Astrocyte of the spinal cord (primary cell): ENCODE results near the gene PTAR1.
"Not testable (repeated sequence)": the region's sequence is repeated elsewhere in the genome, so short reads cannot be mapped to it uniquely, and the experiment has no call there.

Experiments used
- DNase-seq: peaks from one replicate; pipeline ENCODE4 v3.0.0; 2011; ENCODE audit warnings: low read depth, low spot score
- H3K4me3 ChIP-seq: 2 replicates; pipeline ENCODE4 v1.5.1; 2011; ENCODE audit warnings: low read depth, mild to moderate bottlenecking, low read length, moderate library complexity
- CTCF ChIP-seq: IDR thresholded peaks from 2 replicates; pipeline ENCODE4 v1.5.1; 2012; ENCODE audit warnings: low read depth, mild to moderate bottlenecking, low read length, inconsistent platforms
- in situ Hi-C: cut with HindIII; loops from 2 replicates; pipeline ENCODE4 v1.10.0; 2017; ENCODE audit warnings: low sequenced_read_pairs

Gene PTAR1

GRCh38 chr9:69759421-69760277 lies at the start of gene PTAR1:
Gene PTAR1 (minus strand): TSS chr9:69760011. CDS start chr9:69759938, 73 bp downstream.
- peak; percentile 90 for DNase-seq
- H3K4me3 ChIP-seq: peak within 1 kb of the TSS; percentile 79
- TF ChIP-seq CTCF: no peak
- in situ Hi-C loops: no loop called here

- H3K4me3 ChIP-seq: no peak overlapping the region
- peak; percentile 36 for TF ChIP-seq CTCF
- DNase-seq: peak; percentile 25
- in situ Hi-C loops: no loop called here
Observed at GRCh38 chr9:69809304-69809863, 49.6 kb upstream of the PTAR1 start.

GRCh38 chr9:69806627-69807026 lies 46.8 kb upstream of the PTAR1 start:
- in situ Hi-C loops: no loop called here
- DNase-seq: no peak
- TF ChIP-seq CTCF: no peak
- no peak overlapping the region for H3K4me3 ChIP-seq

GRCh38 chr9:69805962-69806515 lies 46.2 kb upstream of the PTAR1 start:
- no peak for DNase-seq
- TF ChIP-seq CTCF: no peak
- in situ Hi-C loops: no loop called here
- H3K4me3 ChIP-seq: no peak overlapping the region

GRCh38 chr9:69801989-69802388 lies 42.2 kb upstream of the PTAR1 start:
- in situ Hi-C loops: no loop called here
- DNase-seq: no peak
- H3K4me3 ChIP-seq: no peak overlapping the region
- TF ChIP-seq CTCF: no peak

GRCh38 chr9:69800027-69800426 lies 40.2 kb upstream of the PTAR1 start:
- H3K4me3 ChIP-seq, DNase-seq, in situ Hi-C loops: not testable (repeated sequence)

- DNase-seq, in situ Hi-C loops, H3K4me3 ChIP-seq: not testable (repeated sequence)
Observed at GRCh38 chr9:69799521-69799920, 39.7 kb upstream of the PTAR1 start.
